NCI-H510A (cell line): ENCODE results near the gene ATP7A.
"Not testable (repeated sequence)": the region's sequence is repeated elsewhere in the genome, so short reads cannot be mapped to it uniquely, and the experiment has no call there.

ENCODE experiments used
- DNase-seq: peaks from one replicate; lab custom pipeline; 2025; lab: John Stamatoyannopoulos, UW

The ATP7A gene

DNA sequence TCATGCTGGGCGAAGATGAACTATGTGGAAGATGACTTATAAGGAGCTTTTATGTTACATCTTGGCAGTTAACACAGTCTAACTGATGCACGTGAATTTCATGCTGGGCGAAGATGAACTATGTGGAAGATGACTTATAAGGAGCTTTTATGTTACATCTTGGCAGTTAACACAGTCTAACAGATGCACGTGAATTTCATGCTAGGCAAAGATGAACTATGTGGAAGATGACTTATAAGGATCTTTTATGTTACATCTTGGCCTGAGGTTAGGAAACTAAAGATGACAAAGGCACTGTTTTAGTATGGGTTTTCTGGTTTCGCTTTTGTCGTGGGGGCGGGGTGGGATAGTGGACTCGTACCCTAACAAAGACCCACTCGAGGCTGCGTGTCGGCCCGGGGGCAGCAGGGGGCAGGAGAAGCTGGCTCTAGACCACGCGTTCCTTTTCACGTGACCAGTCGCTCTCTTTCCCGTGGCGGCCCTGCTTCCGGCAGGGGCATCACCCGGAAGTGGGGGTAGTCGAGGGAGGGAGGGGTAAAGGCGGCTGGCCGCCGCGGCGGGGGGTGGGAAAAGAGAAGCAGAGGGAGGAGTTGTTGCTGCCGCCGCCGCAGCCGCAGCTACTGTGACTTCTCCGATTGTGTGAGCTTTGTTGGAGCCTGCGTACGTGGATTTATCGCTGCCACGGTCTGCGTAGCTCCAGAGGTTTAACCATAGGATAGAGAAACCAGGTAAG, at the start of gene ATP7A:
Gene ATP7A, plus strand, starts transcription at position 586 of the 733 bp plus-strand sequence. CDS start 60,949 bp downstream, outside the sequence.
- peak; percentile 82 for DNase-seq

DNA sequence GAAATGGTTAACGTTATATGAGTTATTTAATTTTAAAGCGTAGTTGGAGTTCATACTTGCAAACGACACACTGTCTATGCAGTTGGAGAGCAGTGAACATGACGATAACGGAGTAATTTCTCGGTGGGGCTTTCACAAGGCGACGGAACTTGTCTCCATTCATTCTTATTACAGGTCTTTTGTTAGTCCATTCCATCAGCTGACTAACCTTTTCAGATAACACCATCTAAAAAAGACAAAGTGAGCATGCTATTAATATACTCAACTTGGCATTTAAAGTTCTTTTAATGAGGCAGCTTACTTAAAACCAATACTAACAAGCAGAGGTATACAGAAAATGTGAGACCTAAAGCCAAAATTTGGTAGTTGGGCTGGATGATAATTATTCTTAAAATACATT, 35.1 kb upstream of the ATP7A start:
- DNase-seq: no peak

DNA sequence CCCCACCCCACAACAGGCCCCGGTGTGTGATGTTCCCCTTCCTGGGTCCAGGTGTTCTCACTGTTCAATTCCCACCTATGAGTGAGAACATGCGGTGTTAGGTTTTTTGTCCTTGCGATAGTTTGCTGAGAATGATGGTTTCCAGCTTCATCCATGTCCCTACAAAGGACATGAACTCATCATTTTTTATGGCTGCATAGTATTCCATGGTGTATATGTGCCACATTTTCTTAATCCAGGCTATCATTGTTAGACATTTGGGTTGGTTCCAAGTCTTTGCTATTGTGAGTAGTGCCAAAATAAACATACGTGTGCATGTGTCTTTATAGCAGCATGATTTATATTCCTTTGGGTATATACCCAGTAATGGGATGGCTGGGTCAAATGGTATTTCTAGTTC, 29.1 kb upstream of the ATP7A start:
- DNase-seq: not testable (repeated sequence)

DNA sequence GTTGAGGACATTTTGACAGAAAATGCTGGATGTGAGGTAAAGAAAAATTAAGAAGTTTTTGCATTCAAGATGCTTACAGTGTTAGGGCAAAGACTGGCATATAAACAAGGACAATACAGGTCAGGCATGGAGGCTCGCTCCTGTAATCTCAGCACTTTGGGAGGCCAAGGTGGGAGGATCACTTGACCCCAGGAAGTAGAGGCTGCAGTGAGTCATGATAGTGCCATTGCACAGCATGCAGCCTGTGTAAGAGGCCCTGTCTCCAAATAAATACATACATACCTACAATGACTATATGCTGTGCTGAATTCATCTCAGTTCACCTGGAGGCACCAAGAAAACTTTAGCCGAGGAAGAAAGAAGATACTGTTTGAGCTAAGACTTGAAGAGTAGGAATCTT, 17.6 kb upstream of the ATP7A start:
- no peak for DNase-seq

DNA sequence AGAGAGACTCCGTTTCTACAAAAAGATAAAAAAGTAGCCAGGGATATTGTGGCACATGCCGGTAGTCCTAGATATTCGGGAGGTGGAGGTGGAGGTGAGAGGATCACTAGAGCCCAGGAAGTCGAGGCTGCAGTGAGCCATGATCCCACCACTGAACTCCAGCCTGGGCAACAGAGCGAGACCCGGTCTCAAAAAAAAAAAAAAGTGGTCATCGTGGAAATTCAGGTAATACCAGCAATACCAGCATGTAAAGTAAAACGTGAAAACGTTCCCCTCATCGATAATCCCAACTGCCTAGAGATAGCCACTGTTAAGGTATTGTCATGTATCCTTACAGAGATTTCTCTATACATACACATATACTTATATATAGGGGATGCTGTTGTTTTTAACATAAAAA, 16.8 kb upstream of the ATP7A start:
- DNase-seq: no peak

DNA sequence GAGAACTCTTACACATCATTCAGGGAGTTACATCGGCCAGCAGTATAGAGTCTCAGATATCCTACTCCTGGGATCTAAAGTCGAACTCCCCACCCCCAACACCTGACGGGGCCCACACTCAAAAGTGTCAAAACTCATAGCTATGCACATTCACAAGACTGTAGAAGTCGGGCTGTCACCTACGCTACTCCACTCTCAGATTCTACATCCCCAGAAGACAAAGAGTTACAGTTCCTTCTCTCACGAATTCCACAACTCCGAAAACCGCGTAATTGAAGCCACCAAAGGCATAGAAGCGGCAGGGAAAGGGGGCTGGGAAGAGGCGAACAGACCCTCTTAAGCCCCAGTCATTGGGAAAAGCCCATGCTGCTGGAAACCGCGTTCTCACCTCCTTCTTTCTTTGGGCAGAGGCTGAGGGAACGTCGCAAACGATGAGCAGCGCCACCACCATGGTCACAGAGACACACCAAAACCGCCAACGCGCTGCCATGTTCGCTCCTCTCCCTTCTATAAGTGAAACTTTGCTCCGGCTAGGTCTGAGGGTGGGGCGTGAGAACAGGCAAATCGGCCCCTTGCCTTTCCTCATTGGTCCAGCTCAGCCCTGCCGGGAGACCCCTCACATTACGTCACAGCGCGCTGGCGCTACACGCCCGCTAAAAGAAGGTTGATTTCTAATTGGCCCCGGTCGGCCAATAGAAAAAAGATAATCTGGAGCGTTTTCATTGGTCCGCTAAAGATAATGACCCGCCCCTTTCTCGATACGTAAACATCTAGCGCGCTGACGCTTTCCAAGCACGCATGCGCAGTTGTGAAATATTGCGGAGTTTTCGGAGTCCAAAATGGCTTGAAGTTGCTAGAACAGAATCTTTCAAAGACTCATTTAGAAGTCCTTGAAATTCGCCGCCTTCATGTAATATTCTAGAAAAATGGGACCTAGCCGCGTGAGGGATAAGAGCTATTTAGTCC, 15.3 kb upstream of the ATP7A start, which contains the start of gene MAGT1:
Gene MAGT1, minus strand, starts transcription at position 515 of the 966 bp plus-strand sequence. Its CDS starts 25 bp downstream, at position 490.
- peak; percentile 86 for DNase-seq

DNA sequence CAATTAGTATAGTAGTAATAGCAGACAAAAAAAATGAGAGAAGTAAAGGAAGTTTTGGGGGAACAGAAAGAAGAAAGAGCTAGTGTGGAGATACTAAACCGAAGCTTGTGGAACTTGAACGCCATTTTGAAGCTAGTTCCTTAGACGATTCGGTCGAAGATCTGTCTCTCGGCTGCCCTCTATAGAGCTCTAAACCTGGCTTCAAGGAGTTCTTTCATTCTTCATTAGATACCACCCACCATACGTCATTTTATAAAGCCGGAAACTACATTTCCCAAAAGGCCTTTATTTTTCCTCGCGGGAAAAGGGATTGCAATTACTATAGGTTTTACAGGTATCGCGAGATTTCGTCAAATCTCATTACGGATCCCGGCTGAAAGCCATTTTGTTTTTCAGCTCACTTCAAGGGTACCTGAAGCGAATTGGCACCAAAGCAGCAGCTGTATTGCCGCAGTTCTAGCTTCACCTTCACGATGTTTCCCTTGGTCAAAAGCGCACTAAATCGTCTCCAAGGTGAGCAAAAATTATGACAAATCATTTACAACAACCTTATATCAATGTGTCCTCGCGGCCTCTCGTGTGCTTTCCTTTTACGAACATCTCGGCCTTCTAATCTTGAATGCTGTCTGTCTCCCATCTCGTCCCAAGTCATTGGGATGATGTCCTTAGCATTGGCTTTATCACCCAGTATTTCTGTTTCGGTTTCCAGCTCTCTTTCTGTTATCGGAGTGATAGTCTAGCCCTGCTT, 11.2 kb upstream of the ATP7A start, which contains the start of gene COX7B:
Gene COX7B, plus strand, starts transcription at position 388 of the 748 bp plus-strand sequence. Its CDS starts 86 bp downstream, at position 474.
- DNase-seq: peak; percentile 85

DNA sequence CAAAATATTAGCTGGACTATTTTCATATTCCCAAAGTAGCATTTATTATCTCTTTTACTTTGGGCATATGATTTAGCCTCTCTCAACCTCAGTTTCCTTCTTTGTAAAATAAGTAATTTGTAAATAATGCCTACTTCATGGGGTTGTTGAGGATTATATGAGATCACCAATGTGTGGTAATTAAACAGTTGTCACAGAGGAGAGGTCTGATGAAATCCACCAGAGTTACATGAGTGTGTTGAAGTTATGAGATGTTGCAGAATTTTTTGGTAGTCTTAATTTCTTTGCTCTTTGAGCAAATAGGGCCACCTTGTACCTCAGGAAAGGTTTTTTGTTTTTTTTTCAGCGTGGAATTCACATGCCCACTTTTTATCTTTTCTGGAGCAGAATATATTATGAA, 9.8 kb upstream of the ATP7A start:
- DNase-seq: no peak

DNA sequence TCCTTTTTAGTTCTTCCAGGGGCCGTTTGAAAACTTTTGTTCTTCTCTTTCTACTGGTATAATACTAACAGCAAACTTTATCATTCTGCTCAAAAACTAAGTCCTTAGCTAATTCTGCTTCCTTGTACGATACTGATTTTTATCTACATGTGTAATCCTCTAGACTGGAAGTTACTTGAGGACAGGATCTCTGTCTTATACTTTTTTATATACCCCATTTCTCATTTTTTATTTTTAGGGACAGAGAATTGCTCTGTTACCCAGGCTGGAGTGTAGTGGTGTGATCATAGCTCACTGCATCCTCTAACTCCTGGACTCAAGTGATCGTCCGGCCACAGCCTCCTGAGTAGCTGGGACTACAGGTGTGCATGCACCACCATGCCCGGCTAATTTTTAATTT, 9.0 kb upstream of the ATP7A start:
- no peak for DNase-seq

DNA sequence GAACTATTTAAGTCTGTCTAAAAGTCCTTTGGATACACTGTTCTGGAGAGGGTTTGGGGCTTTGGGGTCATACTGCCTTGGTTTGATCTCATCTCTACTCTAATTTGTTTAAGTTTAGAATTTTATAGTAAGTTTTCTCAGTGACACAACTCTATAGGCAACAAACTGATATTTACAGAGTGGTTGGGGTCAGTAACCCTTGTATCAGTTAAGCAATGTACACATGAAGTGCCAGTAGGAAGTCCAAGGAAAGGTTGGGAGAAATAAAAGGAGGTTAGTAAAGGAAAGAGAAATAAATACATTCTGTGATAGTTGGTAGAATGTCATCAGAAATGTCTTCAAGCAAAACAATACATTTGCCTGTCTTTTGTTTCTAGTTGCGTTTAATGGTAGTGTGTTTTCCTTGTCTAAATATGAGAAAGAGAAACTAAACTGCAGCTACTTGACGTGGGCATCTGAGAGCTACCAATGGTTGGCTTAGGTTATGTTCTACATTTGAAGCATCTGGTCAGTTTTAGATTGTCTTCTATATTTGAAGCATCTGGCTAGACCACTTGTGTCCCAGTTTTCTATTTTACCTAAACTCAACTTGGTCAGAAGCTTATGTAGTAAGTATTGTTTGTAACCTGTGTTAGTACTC, 6.9 kb downstream of the ATP7A start:
- no peak for DNase-seq

DNA sequence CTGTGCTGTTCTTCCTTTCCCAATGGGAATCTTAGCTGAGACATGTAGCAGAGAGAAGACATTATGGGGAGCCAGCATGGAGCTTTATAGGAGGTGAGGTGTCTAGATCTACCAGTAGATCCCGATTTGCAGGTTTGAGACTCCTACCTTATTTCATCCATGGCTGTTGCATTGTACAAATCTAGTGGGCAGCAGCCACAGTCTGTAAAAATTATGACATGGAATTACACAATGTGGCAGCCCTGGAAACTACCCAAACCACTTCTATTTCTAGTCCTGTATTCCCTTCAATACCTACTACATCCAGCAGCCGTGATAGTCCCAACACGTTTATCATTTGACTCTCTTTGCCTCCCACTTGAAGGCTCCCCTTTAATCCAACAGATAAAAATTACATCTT, 8.1 kb downstream of the ATP7A start:
- DNase-seq: no peak

DNA sequence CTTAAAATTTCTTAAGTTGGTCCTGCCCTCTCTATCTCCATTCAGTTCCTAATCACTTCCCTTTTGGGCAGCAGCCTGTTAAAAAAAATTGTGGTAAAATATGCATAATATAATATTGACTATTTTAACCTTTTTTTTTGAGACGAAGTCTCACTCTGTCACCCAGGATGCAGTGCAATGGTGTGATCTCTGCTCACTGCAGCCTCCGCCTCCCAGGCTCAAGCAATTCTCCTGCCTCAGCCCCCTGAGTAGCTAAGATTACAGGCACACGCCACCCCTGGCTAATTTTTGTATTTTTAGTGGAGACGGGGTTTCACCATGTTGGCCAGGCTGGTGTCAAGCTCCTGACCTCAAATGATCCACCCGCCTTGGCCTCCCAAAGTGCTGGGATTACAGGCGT, 8.9 kb downstream of the ATP7A start:
- not testable (repeated sequence) for DNase-seq

DNA sequence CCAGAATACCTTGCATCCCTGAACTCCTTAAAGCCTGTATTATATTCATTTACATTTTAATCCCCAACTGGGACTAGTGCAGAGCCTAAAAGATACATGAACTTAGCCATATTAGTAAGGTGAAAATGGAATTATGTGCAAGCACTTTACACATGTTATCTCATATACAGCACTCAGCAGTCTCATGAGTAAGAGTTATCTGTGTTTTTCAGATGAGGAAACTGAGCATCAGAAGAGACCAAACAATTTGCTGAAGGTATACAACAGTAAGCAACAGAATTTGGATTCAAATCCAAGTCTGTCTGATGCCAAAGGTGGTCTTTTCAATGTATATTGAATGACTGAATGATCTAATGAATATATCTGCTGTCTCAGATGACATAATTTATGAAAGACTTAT, 12.3 kb downstream of the ATP7A start:
- DNase-seq: no peak

DNA sequence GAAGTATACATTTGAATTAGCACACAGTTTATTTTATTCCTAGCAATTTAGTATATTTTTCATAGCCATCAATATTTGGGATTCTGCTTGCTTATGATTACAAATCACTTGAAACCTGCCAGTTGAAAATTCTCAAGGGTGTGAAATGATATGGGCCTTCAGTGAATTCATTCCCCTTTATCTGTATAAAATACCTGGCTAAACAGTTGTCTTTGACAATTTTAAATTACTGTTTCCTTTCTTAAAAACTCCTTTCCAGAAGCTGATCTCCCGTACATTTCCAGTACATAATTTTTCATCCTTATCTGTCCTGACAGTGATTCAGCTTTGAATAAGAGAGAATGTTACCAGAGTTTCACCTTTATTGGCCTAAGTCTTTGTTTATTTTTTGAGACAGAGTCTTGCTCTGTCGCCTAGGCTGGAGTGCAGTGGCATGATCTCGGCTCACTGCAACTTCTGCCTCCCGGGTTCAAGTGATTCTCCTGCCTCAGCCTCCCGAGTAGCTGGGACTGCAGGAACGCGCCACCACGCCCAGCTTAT, 13.9 kb downstream of the ATP7A start:
- no peak for DNase-seq

DNA sequence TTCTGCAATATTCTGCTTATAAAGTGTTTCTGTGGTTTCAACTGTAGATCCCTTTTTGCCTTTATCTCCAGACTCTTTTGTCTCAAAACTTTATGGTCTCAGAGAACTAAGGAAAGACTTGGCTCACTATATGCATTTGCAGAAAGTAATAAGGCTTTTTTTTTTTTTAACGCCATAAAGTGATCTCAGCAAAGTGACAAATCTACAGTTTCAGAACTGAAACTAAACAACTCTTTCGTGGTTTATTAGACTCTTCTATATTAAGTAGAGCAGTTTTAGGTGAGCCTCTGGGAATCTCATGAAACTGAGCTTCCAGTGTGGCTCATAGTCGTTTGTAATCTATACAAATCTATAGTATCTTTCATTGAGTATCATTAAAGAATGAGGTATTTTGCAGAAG, 15.3 kb downstream of the ATP7A start:
- DNase-seq: no peak

DNA sequence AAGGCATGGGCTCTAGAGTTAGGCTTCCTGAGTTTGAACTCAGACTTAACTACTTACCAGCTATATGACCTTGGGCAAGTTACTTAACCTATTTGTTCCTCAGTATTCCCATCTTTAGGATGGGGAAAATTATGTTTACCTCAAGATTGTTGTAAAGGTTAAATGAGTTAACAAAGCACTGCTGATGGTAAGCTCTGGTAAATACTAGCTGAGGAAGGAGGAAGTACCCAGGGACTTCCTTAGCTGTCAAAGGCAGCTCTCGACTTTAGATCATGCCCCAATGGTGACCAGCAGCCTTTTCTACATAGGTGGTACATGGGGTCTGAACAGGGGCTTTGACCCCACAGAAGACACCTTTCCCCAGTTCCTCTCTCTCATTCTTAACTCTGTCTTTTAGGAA, 20.1 kb downstream of the ATP7A start:
- no peak for DNase-seq

DNA sequence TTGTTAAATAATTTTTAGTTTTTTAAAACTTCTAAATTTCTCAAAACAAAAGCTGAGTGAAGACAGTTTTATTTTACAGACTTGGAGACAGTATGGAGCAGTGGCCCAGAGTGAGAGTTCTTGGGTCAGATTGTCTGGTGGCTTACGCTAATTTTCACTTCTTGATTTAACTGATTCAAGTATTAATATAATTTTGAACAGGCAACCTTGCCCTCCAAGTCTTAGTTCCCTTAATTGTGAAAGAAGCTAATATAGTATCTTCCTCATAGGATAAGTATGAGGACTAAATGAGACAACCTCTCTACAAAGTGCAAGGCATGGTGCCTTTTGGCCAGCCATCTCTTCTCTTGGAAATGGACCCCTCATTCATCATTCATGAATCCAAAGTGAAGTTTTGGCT, 25.4 kb downstream of the ATP7A start:
- no peak for DNase-seq

DNA sequence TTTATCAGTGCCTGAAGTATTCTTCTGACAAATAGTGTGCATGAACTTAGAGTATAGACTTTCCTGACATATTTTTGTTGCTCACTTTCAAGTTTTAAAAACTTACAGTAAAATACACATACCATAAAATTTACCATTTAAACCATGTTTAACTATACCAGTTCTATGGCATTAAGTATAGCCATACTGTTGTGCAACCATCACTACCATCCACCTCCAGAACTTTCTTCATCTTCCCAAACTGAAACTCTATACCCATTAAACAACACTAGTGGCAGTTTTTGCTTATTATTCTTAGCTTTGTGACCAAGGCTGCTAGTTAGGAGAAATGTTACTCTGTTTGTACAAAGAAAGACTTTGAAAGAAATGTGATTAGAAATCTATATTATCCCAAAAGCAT, 25.8 kb downstream of the ATP7A start:
- DNase-seq: no peak

DNA sequence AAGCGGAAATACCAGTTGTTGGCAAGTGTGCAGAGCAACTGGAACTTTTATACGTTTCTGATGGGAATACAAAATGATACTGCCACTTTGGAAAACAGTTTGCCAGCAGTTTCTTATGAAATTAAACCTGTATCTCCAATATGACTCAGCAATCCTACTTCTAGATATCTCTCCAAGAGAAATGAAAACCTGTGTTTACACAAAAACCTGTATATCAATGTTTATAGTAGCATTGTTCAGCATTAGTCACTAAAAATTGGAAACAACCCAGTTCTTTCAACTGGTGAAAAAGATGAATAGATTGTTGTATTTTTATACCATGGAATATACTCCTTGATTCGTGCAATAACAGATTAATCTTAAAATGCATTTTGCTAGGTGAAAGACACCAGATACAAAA, 26.8 kb downstream of the ATP7A start:
- DNase-seq: no peak

DNA sequence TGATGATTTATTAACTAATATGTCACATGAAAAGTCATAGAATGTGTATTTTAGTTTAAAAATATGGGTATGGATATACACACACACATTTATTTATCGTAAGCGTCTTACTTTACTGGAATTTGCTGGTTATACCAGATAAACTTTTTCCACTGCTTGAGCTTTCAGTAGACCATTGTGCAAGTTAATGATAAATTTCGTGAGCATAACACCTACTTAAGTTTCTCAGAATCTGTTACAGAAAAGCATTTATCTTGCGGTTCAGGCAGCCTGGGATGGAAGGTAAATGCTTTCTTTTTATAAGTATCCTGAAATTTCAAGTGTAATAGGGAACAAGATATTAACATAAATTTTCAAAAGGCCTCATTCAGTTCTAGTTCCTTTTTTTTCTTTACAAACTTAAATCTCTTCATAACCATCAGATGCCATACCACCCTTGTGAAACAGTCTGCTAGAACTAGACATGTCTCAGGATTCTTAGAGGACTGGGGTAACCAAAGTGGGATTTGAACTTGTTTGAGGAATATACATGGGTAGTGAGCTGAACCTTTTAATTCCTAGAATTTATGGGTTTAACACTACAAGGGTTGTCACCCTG, 27.7 kb downstream of the ATP7A start:
- no peak for DNase-seq

DNA sequence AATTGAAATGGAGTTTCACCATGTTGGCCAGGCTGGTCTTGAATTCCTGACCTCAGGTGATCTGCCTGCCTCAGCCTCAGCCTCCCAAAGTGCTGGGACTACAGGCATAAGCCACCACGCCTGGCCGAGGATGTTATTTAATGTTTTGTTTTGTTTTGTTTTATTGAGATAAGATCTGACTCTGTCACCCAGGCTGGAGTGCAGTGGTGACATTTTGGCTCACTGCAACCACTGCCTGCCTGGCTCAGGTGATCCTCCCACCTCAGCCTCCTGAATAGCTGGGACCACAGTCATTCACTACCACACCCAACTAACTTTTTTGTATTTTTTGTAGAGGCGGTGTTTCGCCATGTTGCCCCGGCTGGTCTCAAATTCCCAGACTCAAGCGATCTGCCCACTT, 34.5 kb downstream of the ATP7A start:
- DNase-seq: not testable (repeated sequence)
